ENCODE results near the gene FKBP6. TPM values are rescaled to one million over a fixed set of nuclear protein-coding genes. Genes with fewer than 3 reads are reported as not detected.
"Not testable (repeated sequence)": the region's sequence is repeated elsewhere in the genome, so short reads cannot be mapped to it uniquely, and the experiment has no call there.

FKBP6 gene
- total RNA-seq, 4 donors from 2014 or later: not detected

DNA sequence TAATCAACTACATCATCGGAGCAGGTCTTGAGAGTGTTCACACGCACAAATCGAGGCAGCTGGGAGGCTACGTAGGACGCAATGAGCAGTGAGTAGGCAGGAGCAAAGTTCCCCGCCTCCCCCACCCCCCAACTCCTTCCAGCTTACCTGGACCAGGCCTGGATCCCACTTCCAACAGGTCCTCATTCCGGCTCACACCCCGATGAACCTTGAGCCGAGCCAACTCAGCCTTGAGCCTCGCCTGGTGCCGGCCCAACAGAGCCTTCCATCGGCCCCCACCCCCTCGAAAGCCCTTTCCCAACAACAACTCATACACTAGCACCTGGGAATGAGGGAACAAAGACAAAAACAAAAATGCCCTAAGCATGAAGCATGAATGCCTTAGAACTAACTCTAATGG is 20.5 kb upstream of the FKBP6 start:
- ATAC-seq: no peak
- peaks cover 0 to 48% of the 10 kb centered on the region in 2 donors for H3K36me3 ChIP-seq
- H3K27me3 ChIP-seq: no peaks in the 10 kb centered on the region
- H3K4me3 ChIP-seq: no peak overlapping the region
- no peaks in the 10 kb centered on the region for H3K9me3 ChIP-seq
- H3K27ac ChIP-seq: peak overlapping the region in 1 of 4 donors; percentile 84
- WGBS, 2 donors (ENCODE audit: low coverage in 1 of 2): 100% methylated on average over 3 of the region's 13 CpGs; no CpG with 5 or more reads in 1 of the 2 donors
- H3K4me1 ChIP-seq: peaks cover 0 to 20% (median 5%) of the 10 kb centered on the region in 3 donors
- no peak for TF ChIP-seq POLR2AphosphoS5 (IDR thresholded peaks at IDR 0.05)
- TF ChIP-seq POLR2A (IDR thresholded peaks at IDR 0.05): no peak
- TF ChIP-seq CTCF (IDR thresholded peaks at IDR 0.05): no peak
- TF ChIP-seq EP300 (IDR thresholded peaks at IDR 0.05): no peak

DNA sequence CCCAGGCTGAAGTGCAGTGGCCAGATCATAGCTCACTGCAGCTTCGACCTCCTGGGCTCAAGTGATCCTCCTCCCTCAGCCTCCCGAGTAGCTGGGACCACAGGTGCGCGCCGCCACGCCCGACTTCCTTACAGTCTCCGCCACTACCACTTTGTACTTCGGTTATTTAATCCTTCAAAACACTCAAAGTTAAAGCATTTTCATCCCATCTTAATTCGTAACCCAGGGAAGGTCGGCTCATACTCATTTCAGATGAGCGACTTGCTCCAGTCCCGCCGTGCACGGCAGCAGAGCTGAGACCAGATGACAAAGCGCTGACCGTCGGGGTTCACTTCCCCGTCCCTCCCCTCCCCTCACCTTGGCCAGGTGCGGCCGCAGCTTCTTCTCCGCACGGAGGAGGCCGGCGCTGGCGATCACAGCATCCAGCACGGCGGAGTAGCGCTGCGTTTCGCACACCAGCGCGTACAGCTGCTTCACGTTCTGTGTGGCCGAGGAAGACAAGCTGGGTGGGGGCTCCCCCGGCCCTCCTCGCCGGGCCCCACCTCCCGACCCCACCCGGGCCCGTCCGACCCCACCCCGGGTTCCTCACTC is 19.8 kb upstream of the FKBP6 start:
- Histone ChIP-seq H3K4me3 (peak overlapping the region; percentile 87 to 95), H3K36me3 (peaks cover 0 to 42% of the 10 kb centered on the region in 2 donors), H3K4me1 (peaks cover 0 to 20% (median 5%) of the 10 kb centered on the region in 3 donors), H3K27me3 (no peaks in the 10 kb centered on the region), H3K9me3 (no peaks in the 10 kb centered on the region), H3K27ac (peak overlapping the region; percentile 57 to 84 (median 78))
- peak; percentile 35 for ATAC-seq
- 16 to 42% methylated on average over 10 to 24 of the region's 43 CpGs for WGBS, 2 donors (ENCODE audit: low coverage in 1 of 2)
- TF ChIP-seq POLR2A (IDR thresholded peaks at IDR 0.05): no peak
- TF ChIP-seq EP300 (IDR thresholded peaks at IDR 0.05): no peak
- TF ChIP-seq POLR2AphosphoS5 (IDR thresholded peaks at IDR 0.05): no peak
- no peak for TF ChIP-seq CTCF (IDR thresholded peaks at IDR 0.05)

DNA sequence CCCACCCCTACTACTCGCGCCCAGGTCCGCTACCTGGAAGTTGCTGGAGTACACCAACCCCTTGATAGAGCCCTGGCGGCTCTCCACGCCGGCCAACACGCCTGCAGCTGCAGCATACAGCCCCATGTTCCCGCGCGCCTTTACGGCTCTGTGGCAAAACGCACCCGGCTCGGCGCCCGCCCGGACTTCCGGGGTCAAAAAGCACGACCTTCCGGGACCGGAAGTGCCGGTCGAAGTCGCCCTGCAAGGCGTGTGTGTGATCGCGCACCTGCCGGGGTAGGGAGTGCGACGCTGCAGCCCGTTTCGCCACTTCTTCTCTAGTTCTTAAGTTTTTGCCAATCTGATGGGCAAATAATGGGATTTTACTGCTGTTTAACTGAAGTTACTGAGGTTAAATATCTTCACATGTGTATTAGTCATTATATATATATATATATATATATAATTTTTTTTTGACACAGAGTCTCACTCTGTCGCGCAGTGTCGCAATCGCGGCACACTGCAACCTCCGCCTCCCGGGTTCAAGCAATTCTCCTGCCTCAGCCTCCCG is 19.2 kb upstream of the FKBP6 start, which contains the start of gene NSUN5:
Gene NSUN5 (minus strand): TSS at position 162 of the 550 bp plus-strand sequence. CDS start 36 bp downstream, at position 126.
- Histone ChIP-seq H3K36me3 (peaks cover 0 to 36% of the 10 kb centered on the region in 2 donors), H3K9me3 (no peaks in the 10 kb centered on the region), H3K27me3 (no peaks in the 10 kb centered on the region), H3K27ac (peak within 1 kb of the TSS; percentile 57 to 84 (median 78)), H3K4me1 (peaks cover 0 to 20% (median 5%) of the 10 kb centered on the region in 3 donors), H3K4me3 (peak within 1 kb of the TSS; percentile 87 to 95)
- TF ChIP-seq POLR2A (IDR thresholded peaks at IDR 0.05): peak; percentile 30 to 49
- peak; percentile 65 for TF ChIP-seq POLR2AphosphoS5 (IDR thresholded peaks at IDR 0.05)
- peak in 1 of 4 experiments; percentile 16 for TF ChIP-seq CTCF (IDR thresholded peaks at IDR 0.05)
- no peak for TF ChIP-seq EP300 (IDR thresholded peaks at IDR 0.05)
- ATAC-seq: peak; percentile 89
- WGBS, 2 donors (ENCODE audit: low coverage in 1 of 2): 45 to 69% methylated on average over 6 to 15 of the region's 40 CpGs

DNA sequence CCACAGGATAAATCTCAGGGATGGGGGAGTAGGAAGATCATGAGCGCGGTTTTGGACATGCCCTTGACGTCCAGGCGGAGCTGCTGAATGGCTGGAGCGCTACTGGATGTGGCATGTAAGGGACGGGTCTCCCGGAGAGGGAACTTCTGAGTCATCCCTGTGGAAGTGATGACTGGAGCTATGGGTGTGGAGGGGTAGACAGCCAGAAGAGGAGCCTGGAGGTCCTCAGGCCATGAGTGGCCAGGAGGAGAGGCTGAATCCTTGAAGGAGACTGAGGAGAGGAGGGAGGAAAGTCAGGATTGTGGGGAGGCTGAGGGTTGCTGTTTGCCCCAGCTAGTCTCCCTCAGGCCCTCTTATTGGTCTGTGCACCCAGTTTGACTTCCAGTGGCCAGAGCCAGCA is 16.5 kb upstream of the FKBP6 start:
- not testable (repeated sequence) for H3K4me3 ChIP-seq, H3K9me3 ChIP-seq, ATAC-seq, H3K27me3 ChIP-seq, H3K27ac ChIP-seq
- 62% methylated on average over 2 of the region's 7 CpGs; no CpG with 5 or more reads in 1 of the 2 donors for WGBS, 2 donors (ENCODE audit: low coverage in 1 of 2)
- Histone ChIP-seq H3K4me1 (peaks cover 0 to 20% (median 5%) of the 10 kb centered on the region in 3 donors), H3K36me3 (peaks cover 0 to 11% of the 10 kb centered on the region in 2 donors)

- TF ChIP-seq EP300 (IDR thresholded peaks at IDR 0.05): no peak
- no peak for TF ChIP-seq POLR2AphosphoS5 (IDR thresholded peaks at IDR 0.05)
- no peak for TF ChIP-seq CTCF (IDR thresholded peaks at IDR 0.05)
- no peak for TF ChIP-seq POLR2A (IDR thresholded peaks at IDR 0.05)
- Histone ChIP-seq H3K36me3 (no peaks in the 10 kb centered on the region), H3K4me3 (no peak overlapping the region), H3K9me3 (no peaks in the 10 kb centered on the region), H3K27ac (no peak overlapping the region), H3K27me3 (peaks cover 3% of the 10 kb centered on the region), H3K4me1 (peaks cover 0 to 13% (median under 1%) of the 10 kb centered on the region in 3 donors)
- no CpG with 5 or more reads among the region's 48 CpGs for WGBS, 2 donors (ENCODE audit: low coverage in 1 of 2)
- no peak for ATAC-seq
Measured at GRCh38 chr7:73312831-73313520, 15.0 kb upstream of the FKBP6 start.
